Measurements from ENCODE around the gene BAHCC1. TPM values are rescaled to one million over a fixed set of nuclear protein-coding genes. Genes with fewer than 3 reads are reported as not detected.

BAHCC1 gene
- total RNA-seq, 2 donors from 2014 or later, result 41.2 to 69.6 TPM

DNA sequence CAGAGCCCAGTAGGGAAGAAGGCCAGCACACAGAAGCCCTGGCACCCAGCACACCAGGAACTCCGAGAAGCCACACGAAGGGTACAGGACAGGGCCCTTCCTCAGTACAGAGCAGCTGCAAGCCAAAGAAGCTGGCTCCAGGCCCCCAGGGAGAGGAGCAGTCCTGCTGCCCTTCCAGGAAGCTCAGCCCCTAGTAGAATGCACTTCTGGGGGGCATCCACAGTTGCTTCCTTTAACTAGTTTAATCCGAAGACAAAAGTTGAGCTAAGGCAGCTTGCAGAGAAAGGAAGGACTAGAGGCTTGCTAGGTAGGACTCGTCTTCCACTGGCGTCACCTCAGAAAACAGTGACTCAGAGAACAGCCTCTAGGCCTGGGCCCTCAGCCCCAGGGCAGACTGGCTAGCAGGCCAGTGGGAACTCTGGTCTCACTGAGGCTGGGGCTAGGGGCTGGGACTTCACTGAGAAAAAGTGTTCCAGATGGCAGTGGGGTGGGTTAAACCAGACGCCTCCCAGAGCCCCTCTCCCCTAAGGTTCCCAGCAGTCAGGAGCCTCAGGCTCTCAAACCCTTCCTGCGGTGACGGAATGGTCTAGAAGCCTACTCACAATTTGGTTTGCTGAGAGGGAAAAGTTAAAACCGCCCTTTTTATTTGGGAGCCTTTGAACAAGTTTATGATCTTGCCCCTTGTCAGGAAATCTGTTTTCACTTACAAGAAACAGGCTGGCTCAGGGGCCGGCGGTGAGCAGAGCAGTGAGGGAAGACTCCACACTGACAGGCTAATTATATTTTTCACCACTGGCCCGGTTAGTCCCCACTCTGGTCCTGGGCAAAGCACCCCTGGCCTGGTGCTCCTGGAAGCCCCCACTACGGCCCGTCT is 75.9 kb downstream of the BAHCC1 start:
- Histone ChIP-seq H3K4me1 (ENCODE audit: control insufficient read depth in 1 of 2, low read depth in 2 of 2) (peaks cover 0 to 5% of the 10 kb centered on the region in 2 donors), H3K36me3 (no peaks in the 10 kb centered on the region), H3K4me3 (no peak overlapping the region), H3K27ac (no peak overlapping the region), H3K9me3 (no peaks in the 10 kb centered on the region), H3K27me3 (replicated peaks; ENCODE audit: insufficient read depth) (no peaks in the 10 kb centered on the region)
- DNase-seq (ENCODE audit: low spot score) (no peak), ATAC-seq (ENCODE audit: insufficient number of reproducible peaks, low FRiP score, low read depth) (no peak)
- TF ChIP-seq, protein P1, sequence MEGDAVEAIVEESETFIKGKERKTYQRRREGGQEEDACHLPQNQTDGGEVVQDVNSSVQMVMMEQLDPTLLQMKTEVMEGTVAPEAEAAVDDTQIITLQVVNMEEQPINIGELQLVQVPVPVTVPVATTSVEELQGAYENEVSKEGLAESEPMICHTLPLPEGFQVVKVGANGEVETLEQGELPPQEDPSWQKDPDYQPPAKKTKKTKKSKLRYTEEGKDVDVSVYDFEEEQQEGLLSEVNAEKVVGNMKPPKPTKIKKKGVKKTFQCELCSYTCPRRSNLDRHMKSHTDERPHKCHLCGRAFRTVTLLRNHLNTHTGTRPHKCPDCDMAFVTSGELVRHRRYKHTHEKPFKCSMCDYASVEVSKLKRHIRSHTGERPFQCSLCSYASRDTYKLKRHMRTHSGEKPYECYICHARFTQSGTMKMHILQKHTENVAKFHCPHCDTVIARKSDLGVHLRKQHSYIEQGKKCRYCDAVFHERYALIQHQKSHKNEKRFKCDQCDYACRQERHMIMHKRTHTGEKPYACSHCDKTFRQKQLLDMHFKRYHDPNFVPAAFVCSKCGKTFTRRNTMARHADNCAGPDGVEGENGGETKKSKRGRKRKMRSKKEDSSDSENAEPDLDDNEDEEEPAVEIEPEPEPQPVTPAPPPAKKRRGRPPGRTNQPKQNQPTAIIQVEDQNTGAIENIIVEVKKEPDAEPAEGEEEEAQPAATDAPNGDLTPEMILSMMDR (IDR thresholded peaks at IDR 0.05), result no peak

DNA sequence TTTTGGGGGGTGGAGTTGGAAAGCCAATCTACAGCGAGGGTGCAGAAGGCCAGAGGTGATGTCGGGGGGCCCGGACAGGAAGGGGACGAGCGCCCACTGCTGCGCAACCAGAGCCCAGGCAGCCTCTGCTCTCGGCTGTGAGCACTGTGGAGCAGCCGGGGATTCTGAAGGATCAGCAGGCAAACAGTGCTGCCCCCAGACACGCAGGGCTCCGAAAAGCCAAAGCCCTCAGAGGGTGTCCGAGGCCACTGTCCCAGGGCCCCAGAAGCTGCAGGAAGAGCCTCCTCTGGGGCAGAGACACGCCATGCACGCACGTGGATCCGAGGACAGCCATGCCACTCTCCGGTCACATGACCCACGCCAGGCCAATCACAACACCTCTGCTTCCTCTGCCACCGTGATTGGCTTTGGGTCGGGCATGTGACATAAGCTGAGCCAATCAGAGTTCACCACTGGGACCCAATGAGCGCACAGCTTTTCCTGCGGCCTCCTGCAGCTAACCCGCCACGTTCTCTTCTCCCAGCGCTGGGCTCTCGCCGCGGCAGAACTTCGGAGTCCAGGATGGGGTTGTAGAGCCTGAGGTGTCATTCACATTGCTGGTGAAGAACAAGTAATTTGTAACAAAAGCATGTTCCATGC is 76.7 kb downstream of the BAHCC1 start:
- Histone ChIP-seq H3K27me3 (replicated peaks; ENCODE audit: insufficient read depth) (no peaks in the 10 kb centered on the region), H3K27ac (no peak overlapping the region), H3K4me3 (no peak overlapping the region), H3K9me3 (no peaks in the 10 kb centered on the region), H3K4me1 (ENCODE audit: control insufficient read depth in 1 of 2, low read depth in 2 of 2) (peaks cover 0 to 5% of the 10 kb centered on the region in 2 donors), H3K36me3 (no peaks in the 10 kb centered on the region)
- ATAC-seq (ENCODE audit: insufficient number of reproducible peaks, low FRiP score, low read depth) (no peak), DNase-seq (ENCODE audit: low spot score) (no peak)
- TF ChIP-seq, protein P1 (IDR thresholded peaks at IDR 0.05), result no peak

DNA sequence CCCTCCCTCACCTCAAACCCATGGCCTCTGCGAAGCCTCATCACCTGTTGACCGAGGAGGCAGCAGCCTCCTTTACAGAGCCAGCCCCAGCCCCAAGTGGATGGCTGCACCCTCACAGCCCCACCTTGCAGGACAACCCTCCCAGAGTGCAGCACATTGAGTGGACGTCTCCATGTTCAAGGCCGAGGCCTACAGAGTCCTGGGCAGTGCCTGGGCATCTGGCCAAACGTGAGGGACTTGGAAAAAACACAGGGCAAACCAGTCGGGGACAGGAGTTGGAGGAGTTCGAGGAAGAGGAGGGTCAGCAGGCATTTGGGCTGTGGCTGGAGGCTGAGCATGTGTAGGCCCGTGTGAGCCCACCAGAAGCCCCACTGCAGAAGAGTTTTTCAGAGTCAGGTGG is 77.8 kb downstream of the BAHCC1 start:
- no peaks in the 10 kb centered on the region for H3K9me3 ChIP-seq
- DNase-seq (ENCODE audit: low spot score) (no peak), ATAC-seq (ENCODE audit: insufficient number of reproducible peaks, low FRiP score, low read depth) (no peak)
- no peak overlapping the region for H3K4me3 ChIP-seq
- no peak overlapping the region for H3K27ac ChIP-seq
- H3K27me3 ChIP-seq (replicated peaks; ENCODE audit: insufficient read depth), result no peaks in the 10 kb centered on the region
- H3K4me1 ChIP-seq (ENCODE audit: control insufficient read depth in 1 of 2, low read depth in 2 of 2), result peaks cover 0 to 5% of the 10 kb centered on the region in 2 donors
- no peaks in the 10 kb centered on the region for H3K36me3 ChIP-seq
- TF ChIP-seq, protein P1 (IDR thresholded peaks at IDR 0.05), result no peak

DNA sequence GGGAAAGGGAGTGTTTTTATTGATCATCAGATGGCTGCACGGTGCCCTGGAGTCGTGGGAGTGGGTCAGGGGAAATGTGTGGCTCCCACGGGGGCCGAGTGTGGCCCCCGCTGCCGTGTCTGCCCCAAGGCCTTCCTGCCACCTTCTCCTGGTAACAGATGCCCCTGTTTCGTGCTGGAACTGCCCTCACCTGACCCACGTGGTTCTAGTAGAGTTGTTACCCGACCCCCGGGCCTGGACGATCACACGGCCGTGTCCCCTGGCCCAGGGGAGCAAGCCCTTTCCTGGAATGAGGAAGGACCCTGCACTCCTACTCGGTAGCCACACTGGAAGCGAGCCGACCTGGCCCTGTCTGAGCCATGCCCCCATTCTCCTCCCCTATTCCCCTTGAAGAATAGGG is 79.7 kb downstream of the BAHCC1 start:
- no peak for DNase-seq (ENCODE audit: low spot score)
- TF ChIP-seq, protein P1 (IDR thresholded peaks at IDR 0.05), result no peak
- H3K4me3 ChIP-seq, result no peak overlapping the region
- peaks cover 0 to 11% of the 10 kb centered on the region in 2 donors for H3K4me1 ChIP-seq (ENCODE audit: control insufficient read depth in 1 of 2, low read depth in 2 of 2)
- no peaks in the 10 kb centered on the region for H3K27me3 ChIP-seq (replicated peaks; ENCODE audit: insufficient read depth)
- H3K9me3 ChIP-seq, result no peaks in the 10 kb centered on the region
- ATAC-seq (ENCODE audit: insufficient number of reproducible peaks, low FRiP score, low read depth), result no peak
- no peaks in the 10 kb centered on the region for H3K36me3 ChIP-seq
- no peak overlapping the region for H3K27ac ChIP-seq

DNA sequence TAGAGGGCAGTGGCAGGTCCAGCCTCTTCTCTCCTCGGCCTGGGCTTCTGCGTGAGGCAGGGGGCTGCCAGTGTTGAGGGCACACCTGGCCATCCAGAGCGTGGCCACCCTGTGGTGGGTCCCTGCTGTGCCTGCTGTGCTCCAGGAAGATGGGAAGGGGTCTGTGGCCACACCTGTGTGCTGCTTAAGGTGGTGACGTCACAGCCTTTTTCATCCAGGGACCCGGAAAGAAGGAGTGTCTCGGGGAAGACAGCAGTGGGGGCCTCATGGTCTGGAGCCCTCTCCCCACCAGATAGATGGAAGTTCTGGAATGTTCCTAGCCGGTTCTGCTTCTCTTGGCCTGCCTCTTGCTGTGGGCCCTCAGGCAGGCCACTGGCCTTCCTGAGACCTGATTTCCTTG is 80.8 kb downstream of the BAHCC1 start:
- H3K27ac ChIP-seq, result no peak overlapping the region
- no peaks in the 10 kb centered on the region for H3K36me3 ChIP-seq
- H3K27me3 ChIP-seq (replicated peaks; ENCODE audit: insufficient read depth), result no peaks in the 10 kb centered on the region
- TF ChIP-seq, protein P1 (IDR thresholded peaks at IDR 0.05), result no peak
- H3K4me1 ChIP-seq (ENCODE audit: control insufficient read depth in 1 of 2, low read depth in 2 of 2), result peaks cover 0 to 18% of the 10 kb centered on the region in 2 donors
- no peak for DNase-seq (ENCODE audit: low spot score)
- ATAC-seq (ENCODE audit: insufficient number of reproducible peaks, low FRiP score, low read depth), result no peak
- no peak overlapping the region for H3K4me3 ChIP-seq
- no peaks in the 10 kb centered on the region for H3K9me3 ChIP-seq
